HepG2 (cell line): ENCODE results near the gene USP12. TPM values are rescaled to one million over a fixed set of nuclear protein-coding genes. Genes with fewer than 3 reads are reported as not detected.
"Not testable (repeated sequence)": the region's sequence is repeated elsewhere in the genome, so short reads cannot be mapped to it uniquely, and the experiment has no call there.

Experiments
- ATAC-seq: fragments of 200-7000 bp; cut with Tn5 transposase; 3 replicates; pipeline ENCODE4 v1.9.1; 2020; ENCODE audit warnings: mild to moderate bottlenecking, moderate library complexity
- BruUV-seq: library from RNA; stranded (reverse); fragments of 400-500 nt; replicated peaks from 2 replicates; lab custom pipeline; 2021; lab: Mats Ljungman, UMichigan
- CTCF ChIA-PET: fragments of 300-600 bp; formaldehyde crosslinking; extraction: SDS; loops from one replicate; lab custom pipeline; 2021; ENCODE audit warnings: low total read pairs, inconsistent platforms, low intra/inter-chr PET ratio; lab: Yijun Ruan, JAX
- POLR2A ChIA-PET: fragments of 350-600 bp; sonication (Branson Sonifier 250); formaldehyde crosslinking; loops from one replicate; lab custom pipeline; 2020; ENCODE audit warnings: antibody characterized with exemption, inconsistent platforms; lab: Yijun Ruan, JAX
- DNase-seq: peaks from one replicate; pipeline ENCODE4 v3.0.0-alpha.2; 2015; ENCODE audit warnings: low spot score
- FAIRE-seq: peaks from 3 replicates; lab custom pipeline; 2011; peaks lifted over from hg19 to GRCh38; lab: Jason Lieb, UNC
- H2AFZ ChIP-seq: one replicate; pipeline ENCODE4 v1.6.1; 2011; ENCODE audit warnings: low read length, inconsistent platforms
- H3K27ac ChIP-seq: fragments of 300-600 bp; 3 replicates; pipeline ENCODE4 v1.8.0; 2011; ENCODE audit warnings: mixed run types, mild to moderate bottlenecking, mixed read lengths, low read length, inconsistent platforms; ENCODE audit not compliant: insufficient read depth; ENCODE audit errors: extremely low read length
- H3K27me3 ChIP-seq, 2 experiments: fragments of 200-600 bp in 1 of 2; 2 replicates in 1 of 2; 3 replicates in 1 of 2; pipeline versions ENCODE4 v1.6.0 to v1.8.0; 2011; ENCODE audit warnings: low read length in 2 of 2, mild to moderate bottlenecking in 2 of 2, moderate library complexity in 2 of 2, inconsistent platforms in 1 of 2; ENCODE audit not compliant: insufficient read depth in 2 of 2, control insufficient read depth in 1 of 2
- H3K36me3 ChIP-seq, 2 experiments: fragments of 200-600 bp in 1 of 2; replicated peaks in 1 of 2; 2 replicates in 1 of 2; 3 replicates in 1 of 2; pipeline versions ENCODE4 v1.5.1 to v1.8.0; 2011; ENCODE audit warnings: low read length in 2 of 2, inconsistent platforms in 1 of 2; ENCODE audit not compliant: insufficient read depth in 2 of 2, control insufficient read depth in 1 of 2
- H3K4me1 ChIP-seq: 2 replicates; pipeline ENCODE4 v1.5.1; 2012; ENCODE audit warnings: low read length, inconsistent platforms; ENCODE audit not compliant: insufficient read depth
- H3K4me2 ChIP-seq: 2 replicates; pipeline ENCODE4 v1.6.0; 2011; ENCODE audit warnings: low read depth, low read length, inconsistent platforms
- H3K4me3 ChIP-seq, 3 experiments: fragments of 200-600 bp in 1 of 3; sonication (generic), shearing (Covaris generic) in 1 of 3; replicated peaks in 1 of 3; 2 replicates each; pipeline ENCODE4 v1.5.1; 2011 to 2016; ENCODE audit warnings: low read length in 3 of 3, inconsistent platforms in 2 of 3, low read depth in 2 of 3, mild to moderate bottlenecking in 2 of 3, control low read depth in 1 of 3, mixed read lengths in 1 of 3; ENCODE audit not compliant: insufficient read depth in 1 of 3
- H3K79me2 ChIP-seq: one replicate; pipeline ENCODE4 v1.6.1; 2011; ENCODE audit warnings: low read length, inconsistent platforms; ENCODE audit not compliant: insufficient read depth
- H3K9ac ChIP-seq: 2 replicates; pipeline ENCODE4 v1.6.0; 2011; ENCODE audit warnings: mild to moderate bottlenecking, low read depth, low read length, inconsistent platforms; ENCODE audit not compliant: insufficient read depth
- H3K9me3 ChIP-seq: 2 replicates; pipeline ENCODE4 v1.5.1; 2012; ENCODE audit warnings: mild to moderate bottlenecking, low read length
- H4K20me1 ChIP-seq: 2 replicates; pipeline ENCODE4 v1.6.0; 2011; ENCODE audit warnings: inconsistent platforms, mild to moderate bottlenecking, low read length, moderate library complexity; ENCODE audit not compliant: insufficient read depth
- CREB1 ChIP-seq, 2 experiments: fragments of 450-650 bp in 1 of 2; IDR thresholded peaks; 2 replicates each; pipeline ENCODE4 v1.6.1; 2016 to 2017; ENCODE audit warnings: control low read depth in 1 of 2, mild to moderate bottlenecking in 1 of 2, missing compliant biosample characterization in 1 of 2, missing genetic modification characterization in 1 of 2
- MED8 ChIP-seq: sonication (generic); formaldehyde crosslinking; IDR thresholded peaks from 2 replicates; pipeline ENCODE4 v1.8.1; 2023; ENCODE audit warnings: mild to moderate bottlenecking, missing genetic modification reagents; ENCODE audit not compliant: insufficient replicate concordance
- SETDB1 ChIP-seq: sonication (generic); formaldehyde crosslinking; IDR thresholded peaks from 2 replicates; pipeline ENCODE4 v1.5.1; 2020; ENCODE audit warnings: missing genetic modification reagents, mild to moderate bottlenecking, borderline replicate concordance
- ZBTB7A ChIP-seq: sonication (generic); formaldehyde crosslinking; IDR thresholded peaks from 2 replicates; pipeline ENCODE4 v1.8.0; 2022; ENCODE audit warnings: mild to moderate bottlenecking, missing genetic modification reagents
- ZNF605 ChIP-seq: sonication (generic); formaldehyde crosslinking; IDR thresholded peaks from 2 replicates; pipeline ENCODE4 v1.8.0; 2022; ENCODE audit warnings: mild to moderate bottlenecking, missing genetic modification reagents
- ZSCAN29 ChIP-seq: sonication (generic); formaldehyde crosslinking; conservative IDR thresholded peaks from 2 replicates; pipeline ENCODE4 v1.4.0; 2020; ENCODE audit warnings: mild to moderate bottlenecking, missing genetic modification reagents
- WGBS: methylation state at CpG from one replicate; pipeline ENCODE4 v1.1.6; 2017; ENCODE audit warnings: low lambda C conversion rate; 5-methylcytosine and 5-hydroxymethylcytosine counted together
- in situ Hi-C: cut with HindIII; loops from 2 replicates; pipeline ENCODE4 v1.10.0; 2017; ENCODE audit warnings: low pct_unique_long_range_greater_than_20kb; ENCODE audit not compliant: extremely low pct_ligation_motif_present
- intact Hi-C: fragments of 100-400 bp; cut with micrococcal nuclease; formaldehyde crosslinking; loops from one replicate; pipeline ENCODE4 v1.10.0; 2022; ENCODE audit not compliant: unreplicated experiment
- polyA plus RNA-seq, 8 experiments: library from polyadenylated mRNA; depleted of rRNA in 3 of 8; stranded (reverse) in 7 of 8; unstranded in 1 of 8; fragments of >200 nt; fragmentation: Illumina TruSeq in 4 of 8; extraction: Trizol in 4 of 8; gene quantifications; 2 replicates each; pipeline versions ENCODE4 v1.2.1 to v1.2.3, GENCODE V29; 2011 to 2016; ENCODE audit warnings: low read depth in 4 of 8, missing spikeins in 1 of 8, mixed read lengths in 1 of 8; ENCODE audit not compliant: insufficient read depth in 1 of 8
- total RNA-seq, 5 experiments: library from RNA; depleted of rRNA; stranded (reverse); fragments of >200 nt; fragmentation: Illumina TruSeq; extraction: Trizol; gene quantifications; 2 replicates each; pipeline ENCODE4 v1.2.3, GENCODE V29; 2016; ENCODE audit warnings: low read depth in 1 of 5
- TF ChIP-seq, protein P1 (sequence below): sonication (generic); formaldehyde crosslinking; IDR thresholded peaks from 2 replicates; pipeline ENCODE4 v1.4.0; 2020; ENCODE audit warnings: missing genetic modification reagents
- TF ChIP-seq, protein P2 (sequence below): sonication (generic); formaldehyde crosslinking; IDR thresholded peaks from 2 replicates; pipeline ENCODE4 v1.5.1; 2020; ENCODE audit warnings: mild to moderate bottlenecking, missing genetic modification reagents, moderate library complexity
- TF ChIP-seq, protein P3 (sequence below): sonication (generic); formaldehyde crosslinking; IDR thresholded peaks from 2 replicates; pipeline ENCODE4 v1.5.1; 2020; ENCODE audit warnings: mild to moderate bottlenecking, missing genetic modification reagents, moderate library complexity

USP12 gene
- total and polyA plus RNA-seq, 2 of the 13 experiments (the other 11 are each of a cell fraction or from before 2014, with no cell fraction given): 9.8 to 19.5 TPM

DNA sequence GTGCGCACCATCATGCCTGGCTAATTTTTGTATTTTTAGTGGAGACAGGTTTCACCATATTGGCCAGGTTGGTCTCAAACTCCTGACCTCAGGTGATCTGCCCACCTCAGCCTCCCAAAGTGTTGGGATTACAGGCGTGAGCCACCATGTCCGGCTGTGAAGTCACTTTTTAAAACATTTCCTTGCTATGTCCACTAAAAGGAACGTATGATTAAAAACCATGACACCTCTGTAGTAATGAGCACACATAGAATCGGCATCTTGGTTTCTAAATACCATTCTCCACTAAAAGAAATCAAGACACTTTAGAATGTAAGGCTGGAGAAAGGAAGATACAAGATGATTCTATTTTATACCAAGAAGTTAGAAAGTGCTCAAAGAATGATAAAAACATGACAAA is 30.5 kb downstream of the USP12 start:
- H3K36me3 ChIP-seq, H3K4me2 ChIP-seq, H3K27me3 ChIP-seq, BruUV-seq, H3K27ac ChIP-seq, H3K9ac ChIP-seq, H3K4me1 ChIP-seq, intact Hi-C loops, ATAC-seq, H2AFZ ChIP-seq, in situ Hi-C loops, POLR2A ChIA-PET, H3K4me3 ChIP-seq, H3K9me3 ChIP-seq, DNase-seq, FAIRE-seq, CTCF ChIA-PET: not testable (repeated sequence)
- H3K79me2 ChIP-seq: peaks cover 66% of the 10 kb centered on the region
- WGBS: 97% methylated on average over 5 of the region's 5 CpGs
- TF ChIP-seq ZNF605: peak; percentile 64; the same call in 1 of the 2 replicates
- H4K20me1 ChIP-seq: peaks cover 15% of the 10 kb centered on the region; the same call in 1 of the 2 replicates

DNA sequence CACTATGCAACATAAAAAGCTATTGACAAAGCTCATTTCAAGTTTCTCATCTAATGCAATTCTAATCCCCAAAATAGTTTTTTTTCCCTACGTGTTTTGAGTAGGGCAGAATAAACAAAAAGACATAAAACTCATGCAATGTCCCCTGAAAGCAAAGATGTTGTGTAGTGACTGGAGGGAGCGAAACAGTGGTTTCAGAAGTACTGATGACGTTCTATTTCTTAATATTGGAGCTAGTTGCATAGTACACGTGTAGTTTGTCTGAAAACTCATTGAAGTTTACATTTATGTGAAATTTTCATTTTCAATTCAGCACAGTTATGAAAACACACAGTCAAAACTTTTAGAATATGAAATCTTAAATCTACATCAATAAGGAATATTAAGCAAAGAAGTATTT is 31.6 kb downstream of the USP12 start:
- Histone ChIP-seq H3K4me1 (peaks cover 13% of the 10 kb centered on the region), H3K79me2 (peaks cover 60% of the 10 kb centered on the region), H3K9me3 (peaks cover 6% of the 10 kb centered on the region; the same call in 1 of the 2 replicates), H3K4me2 (no peak overlapping the region), H3K36me3 (peaks cover 0 to 2% of the 10 kb centered on the region in 2 experiments; a peak in 1 of 5 replicates), H3K27ac (no peak overlapping the region), H4K20me1 (peaks cover 14% of the 10 kb centered on the region; the same call in 1 of the 2 replicates), H3K4me3 (no peak overlapping the region), H3K9ac (no peak overlapping the region), H2AFZ (no peak overlapping the region), H3K27me3 (no peaks in the 10 kb centered on the region)
- 95% methylated on average over 4 of the region's 4 CpGs for WGBS
- POLR2A ChIA-PET: no interaction called here
- CTCF ChIA-PET: no interaction called here
- in situ Hi-C loops: no loop called here
- intact Hi-C loops: no loop called here
- ATAC-seq: no peak
- no peak for DNase-seq
- BruUV-seq: no TSS peak
- no peak for FAIRE-seq
- TF ChIP-seq, protein P1, sequence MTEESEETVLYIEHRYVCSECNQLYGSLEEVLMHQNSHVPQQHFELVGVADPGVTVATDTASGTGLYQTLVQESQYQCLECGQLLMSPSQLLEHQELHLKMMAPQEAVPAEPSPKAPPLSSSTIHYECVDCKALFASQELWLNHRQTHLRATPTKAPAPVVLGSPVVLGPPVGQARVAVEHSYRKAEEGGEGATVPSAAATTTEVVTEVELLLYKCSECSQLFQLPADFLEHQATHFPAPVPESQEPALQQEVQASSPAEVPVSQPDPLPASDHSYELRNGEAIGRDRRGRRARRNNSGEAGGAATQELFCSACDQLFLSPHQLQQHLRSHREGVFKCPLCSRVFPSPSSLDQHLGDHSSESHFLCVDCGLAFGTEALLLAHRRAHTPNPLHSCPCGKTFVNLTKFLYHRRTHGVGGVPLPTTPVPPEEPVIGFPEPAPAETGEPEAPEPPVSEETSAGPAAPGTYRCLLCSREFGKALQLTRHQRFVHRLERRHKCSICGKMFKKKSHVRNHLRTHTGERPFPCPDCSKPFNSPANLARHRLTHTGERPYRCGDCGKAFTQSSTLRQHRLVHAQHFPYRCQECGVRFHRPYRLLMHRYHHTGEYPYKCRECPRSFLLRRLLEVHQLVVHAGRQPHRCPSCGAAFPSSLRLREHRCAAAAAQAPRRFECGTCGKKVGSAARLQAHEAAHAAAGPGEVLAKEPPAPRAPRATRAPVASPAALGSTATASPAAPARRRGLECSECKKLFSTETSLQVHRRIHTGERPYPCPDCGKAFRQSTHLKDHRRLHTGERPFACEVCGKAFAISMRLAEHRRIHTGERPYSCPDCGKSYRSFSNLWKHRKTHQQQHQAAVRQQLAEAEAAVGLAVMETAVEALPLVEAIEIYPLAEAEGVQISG (CRISPR knock-in tag): no peak
- TF ChIP-seq, protein P2, sequence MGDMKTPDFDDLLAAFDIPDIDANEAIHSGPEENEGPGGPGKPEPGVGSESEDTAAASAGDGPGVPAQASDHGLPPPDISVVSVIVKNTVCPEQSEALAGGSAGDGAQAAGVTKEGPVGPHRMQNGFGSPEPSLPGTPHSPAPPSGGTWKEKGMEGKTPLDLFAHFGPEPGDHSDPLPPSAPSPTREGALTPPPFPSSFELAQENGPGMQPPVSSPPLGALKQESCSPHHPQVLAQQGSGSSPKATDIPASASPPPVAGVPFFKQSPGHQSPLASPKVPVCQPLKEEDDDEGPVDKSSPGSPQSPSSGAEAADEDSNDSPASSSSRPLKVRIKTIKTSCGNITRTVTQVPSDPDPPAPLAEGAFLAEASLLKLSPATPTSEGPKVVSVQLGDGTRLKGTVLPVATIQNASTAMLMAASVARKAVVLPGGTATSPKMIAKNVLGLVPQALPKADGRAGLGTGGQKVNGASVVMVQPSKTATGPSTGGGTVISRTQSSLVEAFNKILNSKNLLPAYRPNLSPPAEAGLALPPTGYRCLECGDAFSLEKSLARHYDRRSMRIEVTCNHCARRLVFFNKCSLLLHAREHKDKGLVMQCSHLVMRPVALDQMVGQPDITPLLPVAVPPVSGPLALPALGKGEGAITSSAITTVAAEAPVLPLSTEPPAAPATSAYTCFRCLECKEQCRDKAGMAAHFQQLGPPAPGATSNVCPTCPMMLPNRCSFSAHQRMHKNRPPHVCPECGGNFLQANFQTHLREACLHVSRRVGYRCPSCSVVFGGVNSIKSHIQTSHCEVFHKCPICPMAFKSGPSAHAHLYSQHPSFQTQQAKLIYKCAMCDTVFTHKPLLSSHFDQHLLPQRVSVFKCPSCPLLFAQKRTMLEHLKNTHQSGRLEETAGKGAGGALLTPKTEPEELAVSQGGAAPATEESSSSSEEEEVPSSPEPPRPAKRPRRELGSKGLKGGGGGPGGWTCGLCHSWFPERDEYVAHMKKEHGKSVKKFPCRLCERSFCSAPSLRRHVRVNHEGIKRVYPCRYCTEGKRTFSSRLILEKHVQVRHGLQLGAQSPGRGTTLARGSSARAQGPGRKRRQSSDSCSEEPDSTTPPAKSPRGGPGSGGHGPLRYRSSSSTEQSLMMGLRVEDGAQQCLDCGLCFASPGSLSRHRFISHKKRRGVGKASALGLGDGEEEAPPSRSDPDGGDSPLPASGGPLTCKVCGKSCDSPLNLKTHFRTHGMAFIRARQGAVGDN (CRISPR knock-in tag): no peak
- TF ChIP-seq, protein P3, sequence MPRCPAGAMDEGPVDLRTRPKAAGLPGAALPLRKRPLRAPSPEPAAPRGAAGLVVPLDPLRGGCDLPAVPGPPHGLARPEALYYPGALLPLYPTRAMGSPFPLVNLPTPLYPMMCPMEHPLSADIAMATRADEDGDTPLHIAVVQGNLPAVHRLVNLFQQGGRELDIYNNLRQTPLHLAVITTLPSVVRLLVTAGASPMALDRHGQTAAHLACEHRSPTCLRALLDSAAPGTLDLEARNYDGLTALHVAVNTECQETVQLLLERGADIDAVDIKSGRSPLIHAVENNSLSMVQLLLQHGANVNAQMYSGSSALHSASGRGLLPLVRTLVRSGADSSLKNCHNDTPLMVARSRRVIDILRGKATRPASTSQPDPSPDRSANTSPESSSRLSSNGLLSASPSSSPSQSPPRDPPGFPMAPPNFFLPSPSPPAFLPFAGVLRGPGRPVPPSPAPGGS: no peak
- TF ChIP-seq ZSCAN29 (CRISPR knock-in tag) (no peak), ZBTB7A (no peak), CREB1 (IDR thresholded peaks at IDR 0.05) (no peak), CREB1 (CRISPR knock-in tag; IDR thresholded peaks at IDR 0.05) (no peak), SETDB1 (CRISPR knock-in tag) (no peak), MED8 (CRISPR knock-in tag) (no peak)
